BLaER1 treated with 17β-estradiol and CSF1 and Interleukin-3, amounts not matched to agents 10 nM and 100 nM (cell line): ENCODE data around the gene CLASP2.
"Not testable (repeated sequence)": the region's sequence is repeated elsewhere in the genome, so short reads cannot be mapped to it uniquely, and the experiment has no call there.

Experiments
- H3K27ac ChIP-seq, 11 experiments: shearing (Covaris generic); formaldehyde crosslinking; 2 replicates each; pipeline ENCODE4 v1.8.1; 2022
- H3K27me3 ChIP-seq, 11 experiments: shearing (Covaris generic); formaldehyde crosslinking; 2 replicates each; pipeline ENCODE4 v1.8.1; 2022
- H3K36me3 ChIP-seq, 11 experiments: shearing (Covaris generic); formaldehyde crosslinking; 2 replicates each; pipeline ENCODE4 v1.8.1; 2022
- H3K4me1 ChIP-seq, 10 experiments: shearing (Covaris generic); formaldehyde crosslinking; 2 replicates each; pipeline ENCODE4 v1.8.1; 2022
- H3K4me2 ChIP-seq, 11 experiments: shearing (Covaris generic); formaldehyde crosslinking; 2 replicates each; pipeline ENCODE4 v1.8.1; 2022
- H3K4me3 ChIP-seq, 10 experiments: shearing (Covaris generic); formaldehyde crosslinking; 2 replicates each; pipeline ENCODE4 v1.8.1; 2022
- H3K9ac ChIP-seq, 11 experiments: shearing (Covaris generic); formaldehyde crosslinking; 2 replicates each; pipeline ENCODE4 v1.8.1; 2022
- H3K9me3 ChIP-seq, 11 experiments: shearing (Covaris generic); formaldehyde crosslinking; replicated peaks in 1 of 11; 2 replicates each; pipeline ENCODE4 v1.8.1; 2022
- H4K20me1 ChIP-seq, 11 experiments: shearing (Covaris generic); formaldehyde crosslinking; 2 replicates each; pipeline ENCODE4 v1.8.1; 2022
- Cebpa-rat ChIP-seq, 11 experiments: shearing (Covaris generic); IDR thresholded peaks; 2 replicates each; pipeline ENCODE4 v1.8.1; 2022

The CLASP2 gene

GRCh38 chr3:33717866-33718594 lies at the start of gene CLASP2:
CLASP2 (minus strand) TSS chr3:33718254; CDS start chr3:33718002, 252 bp downstream.
- H3K27me3 ChIP-seq = no peaks in the 10 kb centered on the region
- H3K4me2 ChIP-seq = peak within 1 kb of the TSS; percentile 73 to 97 (median 89)
- peaks cover 0 to 13% (median 0%) of the 10 kb centered on the region in 11 experiments; a peak in 5 of 22 replicates for H3K36me3 ChIP-seq
- TF ChIP-seq Cebpa-rat (IDR thresholded peaks at IDR 0.05) = no peak
- H4K20me1 ChIP-seq = peaks cover 16 to 43% (median 33%) of the 10 kb centered on the region in 11 experiments; a peak in 18 of 22 replicates
- H3K9me3 ChIP-seq = no peaks in the 10 kb centered on the region; a peak in 1 of 22 replicates
- peak within 1 kb of the TSS; percentile 81 to 97 (median 94) for H3K4me3 ChIP-seq
- H3K9ac ChIP-seq = peak within 1 kb of the TSS; percentile 86 to 97 (median 93)
- H3K4me1 ChIP-seq = peaks cover 13 to 24% (median 19%) of the 10 kb centered on the region in 10 experiments
- peak within 1 kb of the TSS; percentile 87 to 97 (median 90) for H3K27ac ChIP-seq

DNA sequence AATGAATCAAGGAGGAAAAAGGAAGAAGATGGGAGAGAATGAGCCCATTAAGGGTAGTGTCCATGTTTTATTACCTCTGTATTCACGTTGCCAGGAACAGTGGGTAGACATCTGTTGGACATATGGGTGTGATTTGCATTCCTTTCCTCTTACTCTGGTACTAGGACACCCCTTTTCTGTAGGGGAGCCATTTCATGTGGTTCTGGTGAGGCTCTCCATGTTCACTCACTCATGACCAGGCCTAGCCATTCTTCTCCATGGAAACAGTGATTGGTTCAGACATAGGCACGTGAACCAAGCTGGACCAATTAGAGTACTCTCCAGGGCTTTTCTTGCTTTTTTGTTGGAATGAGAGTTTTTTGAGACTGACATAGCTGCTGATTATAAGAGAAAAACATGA lies 40.8 kb upstream of the CLASP2 start:
- H3K4me3 ChIP-seq = no peak overlapping the region
- H3K9me3 ChIP-seq = peaks cover 23 to 43% (median 34%) of the 10 kb centered on the region in 11 experiments
- no peak for TF ChIP-seq Cebpa-rat (IDR thresholded peaks at IDR 0.05)
- no peak overlapping the region for H3K9ac ChIP-seq
- no peaks in the 10 kb centered on the region for H4K20me1 ChIP-seq
- H3K27me3 ChIP-seq = no peaks in the 10 kb centered on the region
- H3K27ac ChIP-seq = no peak overlapping the region
- no peaks in the 10 kb centered on the region for H3K36me3 ChIP-seq
- H3K4me1 ChIP-seq = no peaks in the 10 kb centered on the region
- H3K4me2 ChIP-seq = no peak overlapping the region

- H3K27me3 ChIP-seq = no peaks in the 10 kb centered on the region
- H3K36me3 ChIP-seq = no peaks in the 10 kb centered on the region
- H4K20me1 ChIP-seq = no peaks in the 10 kb centered on the region
- no peak for TF ChIP-seq Cebpa-rat (IDR thresholded peaks at IDR 0.05)
- H3K4me1 ChIP-seq = no peaks in the 10 kb centered on the region
- peaks cover 29 to 48% (median 40%) of the 10 kb centered on the region in 11 experiments for H3K9me3 ChIP-seq
- no peak overlapping the region for H3K4me3 ChIP-seq
- no peak overlapping the region for H3K27ac ChIP-seq
- H3K4me2 ChIP-seq = no peak overlapping the region
- H3K9ac ChIP-seq = no peak overlapping the region
These were observed 40.2 kb upstream of the CLASP2 start for GRCh38 chr3:33758281-33758680.

GRCh38 chr3:33754391-33754790 lies 36.3 kb upstream of the CLASP2 start:
- H3K27me3 ChIP-seq, H3K4me2 ChIP-seq, H3K9ac ChIP-seq, H3K36me3 ChIP-seq, H3K27ac ChIP-seq, H4K20me1 ChIP-seq: not testable (repeated sequence)
- Histone ChIP-seq H3K4me3 (0 out of 20 replicates have a peak overlapping the region, but pooled peaks of 1 of the 10 experiments have one; percentile 5), H3K9me3 (peaks cover 30 to 45% (median 41%) of the 10 kb centered on the region in 11 experiments), H3K4me1 (peaks cover 0 to 14% (median 9%) of the 10 kb centered on the region in 10 experiments; a peak in 14 of 20 replicates)

- Histone ChIP-seq H3K4me3 (no peak overlapping the region), H3K9me3 (peaks cover 27 to 38% (median 33%) of the 10 kb centered on the region in 11 experiments), H3K9ac (no peak overlapping the region), H3K4me2 (no peak overlapping the region), H3K27me3 (no peaks in the 10 kb centered on the region), H3K4me1 (peaks cover 0 to 41% (median 17%) of the 10 kb centered on the region in 10 experiments; a peak in 14 of 20 replicates), H3K27ac (no peak overlapping the region), H4K20me1 (no peaks in the 10 kb centered on the region), H3K36me3 (no peaks in the 10 kb centered on the region)
- TF ChIP-seq Cebpa-rat (IDR thresholded peaks at IDR 0.05) = no peak
These were observed 33.3 kb upstream of the CLASP2 start for GRCh38 chr3:33751336-33751735.

DNA sequence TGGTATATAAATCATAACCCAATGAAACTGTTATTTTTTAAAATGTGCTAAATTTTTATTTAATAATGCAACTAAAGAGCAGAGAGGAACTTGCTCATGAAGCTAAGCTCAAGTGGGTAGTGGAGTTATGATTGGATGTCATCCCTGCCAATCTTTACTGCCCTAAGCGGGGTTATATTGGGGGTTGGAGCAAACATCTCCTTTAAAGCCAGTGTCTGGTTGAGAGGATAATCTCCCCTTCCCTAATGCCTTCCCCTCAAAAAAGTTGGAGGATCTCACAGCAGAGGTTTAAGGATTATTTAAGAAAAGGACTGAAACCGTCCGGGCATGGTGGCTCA lies 32.1 kb upstream of the CLASP2 start:
- H3K27me3 ChIP-seq = no peaks in the 10 kb centered on the region
- H3K4me3 ChIP-seq = no peak overlapping the region
- peak overlapping the region in 7 of 11 experiments; percentile 2 to 68 (median 54); a peak in 12 of 22 replicates for H3K4me2 ChIP-seq
- no peaks in the 10 kb centered on the region for H4K20me1 ChIP-seq
- H3K9me3 ChIP-seq = peaks cover 19 to 26% (median 21%) of the 10 kb centered on the region in 11 experiments
- peak overlapping the region in 1 of 11 experiments; percentile 54; a peak in 1 of 22 replicates for H3K9ac ChIP-seq
- peaks cover 0 to 41% (median 17%) of the 10 kb centered on the region in 10 experiments; a peak in 14 of 20 replicates for H3K4me1 ChIP-seq
- no peaks in the 10 kb centered on the region for H3K36me3 ChIP-seq
- no peak for TF ChIP-seq Cebpa-rat (IDR thresholded peaks at IDR 0.05)
- H3K27ac ChIP-seq = peak overlapping the region in 6 of 11 experiments; percentile 35 to 80 (median 61); a peak in 10 of 22 replicates

GRCh38 chr3:33749546-33750210 lies 31.6 kb upstream of the CLASP2 start:
- peak overlapping the region in 7 of 11 experiments; percentile 44 to 80 (median 52); a peak in 11 of 22 replicates for H3K27ac ChIP-seq
- H3K9me3 ChIP-seq = peaks cover 14 to 21% (median 16%) of the 10 kb centered on the region in 11 experiments
- peak in 1 of 11 experiments; percentile 52; a peak in 2 of 22 replicates for TF ChIP-seq Cebpa-rat (IDR thresholded peaks at IDR 0.05)
- H4K20me1 ChIP-seq = no peaks in the 10 kb centered on the region
- no peak overlapping the region for H3K4me3 ChIP-seq
- no peaks in the 10 kb centered on the region for H3K36me3 ChIP-seq
- H3K4me2 ChIP-seq = peak overlapping the region in 9 of 11 experiments; percentile 2 to 68 (median 55); a peak in 13 of 22 replicates
- peaks cover 0 to 41% (median 17%) of the 10 kb centered on the region in 10 experiments; a peak in 14 of 20 replicates for H3K4me1 ChIP-seq
- no peaks in the 10 kb centered on the region for H3K27me3 ChIP-seq
- peak overlapping the region in 3 of 11 experiments; percentile 28 to 54 (median 51); a peak in 4 of 22 replicates for H3K9ac ChIP-seq

DNA sequence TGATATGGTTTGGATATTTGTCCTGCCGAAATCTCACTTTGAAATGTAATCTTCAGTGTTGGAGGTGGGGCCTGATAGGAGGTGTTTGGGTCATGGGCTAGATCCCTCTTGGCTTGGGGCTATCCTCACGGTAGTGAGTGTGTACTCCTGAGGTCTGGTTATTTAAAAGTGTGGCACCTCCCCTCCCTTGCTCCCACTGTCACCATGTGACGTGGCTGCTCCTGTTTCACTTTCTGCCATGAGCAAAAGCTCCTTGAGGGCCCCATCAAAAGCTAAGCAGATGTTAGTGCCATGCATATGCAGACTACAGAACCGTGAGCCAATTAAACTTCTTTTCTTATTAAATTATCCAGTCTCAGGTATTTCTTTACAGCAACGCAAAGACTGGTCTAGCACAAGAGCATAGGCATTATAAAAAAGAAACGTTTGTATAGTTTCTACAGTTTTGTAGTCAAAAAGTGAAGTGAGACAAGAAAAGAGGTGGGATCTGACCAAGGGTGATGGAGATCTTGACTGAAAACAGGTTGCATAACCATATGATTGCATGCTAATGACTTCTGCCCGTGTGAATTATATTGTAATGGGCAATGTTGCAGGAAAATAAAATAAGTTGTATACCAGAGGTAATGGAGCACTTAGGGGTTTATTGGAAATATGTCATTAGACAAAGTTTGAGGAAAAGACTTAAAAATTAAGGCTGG lies 28.5 kb upstream of the CLASP2 start:
- no peaks in the 10 kb centered on the region for H3K36me3 ChIP-seq
- 0 out of 22 replicates have a peak, but pooled peaks cover 0 to 5% (median 0%) of the 10 kb centered on the region in 11 experiments for H3K9me3 ChIP-seq
- H3K4me3 ChIP-seq = no peak overlapping the region
- H3K9ac ChIP-seq = no peak overlapping the region
- H3K27ac ChIP-seq = no peak overlapping the region
- no peaks in the 10 kb centered on the region for H4K20me1 ChIP-seq
- peak overlapping the region in 2 of 11 experiments; percentile 5 to 18; a peak in 1 of 22 replicates for H3K4me2 ChIP-seq
- peaks cover 0 to 41% (median 17%) of the 10 kb centered on the region in 10 experiments; a peak in 14 of 20 replicates for H3K4me1 ChIP-seq
- H3K27me3 ChIP-seq = no peaks in the 10 kb centered on the region
- no peak for TF ChIP-seq Cebpa-rat (IDR thresholded peaks at IDR 0.05)
